OCI-LY1 (cell line): ENCODE measurements around the gene FAIM2.

ENCODE experiments used
- H2AFZ ChIP-seq: fragments of 200-600 bp; sonication (generic), shearing (Covaris generic); 2 replicates; pipeline ENCODE4 v1.6.0; 2014; ENCODE audit warnings: antibody characterized with exemption, mild to moderate bottlenecking, low read length
- H3F3A ChIP-seq: fragments of 200-600 bp; sonication (generic), shearing (Covaris generic); 2 replicates; pipeline ENCODE4 v1.6.0; 2014; ENCODE audit warnings: mild to moderate bottlenecking, antibody characterized with exemption, low read length, moderate library complexity; ENCODE audit not compliant: insufficient read depth
- H3K27ac ChIP-seq: fragments of 200-600 bp; sonication (generic); 2 replicates; pipeline ENCODE4 v1.5.1; 2014; ENCODE audit warnings: low read length, mixed run types, mild to moderate bottlenecking, low read depth; ENCODE audit not compliant: poor library complexity, severe bottlenecking
- H3K27me3 ChIP-seq: fragments of 200-600 bp; sonication (generic); 2 replicates; pipeline ENCODE4 v1.6.0; 2014; ENCODE audit warnings: antibody characterized with exemption, mild to moderate bottlenecking, low read length, moderate library complexity; ENCODE audit not compliant: insufficient read depth
- H3K36me3 ChIP-seq: fragments of 200-600 bp; sonication (generic); 2 replicates; pipeline ENCODE4 v1.6.1; 2014; ENCODE audit warnings: mild to moderate bottlenecking, antibody characterized with exemption, low read length, moderate library complexity, mixed read lengths; ENCODE audit not compliant: insufficient read depth
- H3K4me1 ChIP-seq: fragments of 200-600 bp; sonication (generic); 2 replicates; pipeline ENCODE4 v1.5.1; 2014; ENCODE audit warnings: mild to moderate bottlenecking, low read length, moderate library complexity; ENCODE audit not compliant: insufficient read depth, severe bottlenecking
- H3K4me2 ChIP-seq: fragments of 200-600 bp; sonication (generic), shearing (Covaris generic); 2 replicates; pipeline ENCODE4 v1.6.1; 2014; ENCODE audit warnings: low read length
- H3K4me3 ChIP-seq: fragments of 200-600 bp; sonication (generic); 2 replicates; pipeline ENCODE4 v1.5.1; 2014; ENCODE audit warnings: low read length, low read depth, mild to moderate bottlenecking, mixed read lengths; ENCODE audit not compliant: poor library complexity, severe bottlenecking
- H3K79me2 ChIP-seq: fragments of 200-600 bp; shearing (Covaris generic); 2 replicates; pipeline ENCODE4 v1.6.1; 2016; ENCODE audit warnings: mixed run types, low read length, mixed read lengths; ENCODE audit not compliant: insufficient read depth
- H3K9ac ChIP-seq: fragments of 200-600 bp; sonication (generic), shearing (Covaris generic); 2 replicates; pipeline ENCODE4 v1.6.1; 2014; ENCODE audit warnings: mild to moderate bottlenecking, low read length, mixed read lengths
- H3K9me2 ChIP-seq: fragments of 200-600 bp; sonication (generic), shearing (Covaris generic); 2 replicates; pipeline ENCODE4 v1.6.1; 2014; ENCODE audit warnings: low read depth, mild to moderate bottlenecking, low read length, mixed read lengths
- H3K9me3 ChIP-seq: fragments of 200-600 bp; shearing (Covaris generic); 2 replicates; pipeline ENCODE4 v1.6.1; 2014; ENCODE audit warnings: low read length, mixed read lengths
- H4K20me1 ChIP-seq: fragments of 200-600 bp; sonication (generic), shearing (Covaris generic); 2 replicates; pipeline ENCODE4 v1.6.0; 2016; ENCODE audit warnings: mild to moderate bottlenecking, low read length; ENCODE audit not compliant: insufficient read depth
- CTCF ChIP-seq: fragments of 200-600 bp; sonication (generic), shearing (Covaris generic); IDR thresholded peaks from 2 replicates; pipeline ENCODE4 v1.5.1; 2017; ENCODE audit warnings: mild to moderate bottlenecking, antibody characterized with exemption, low read length, moderate library complexity, mixed read lengths
- EZH2 ChIP-seq: fragments of 200-600 bp; sonication (generic), shearing (Covaris generic); IDR thresholded peaks from 2 replicates; pipeline ENCODE4 v1.8.0; 2017; ENCODE audit warnings: borderline replicate concordance, mixed run types, mild to moderate bottlenecking, antibody characterized with exemption, low read length, moderate library complexity, mixed read lengths

Gene FAIM2

GRCh38 chr12:49868449-49868848, 35.3 kb downstream of the FAIM2 start:
- no peaks in the 10 kb centered on the region for H3F3A ChIP-seq
- TF ChIP-seq EZH2 = no peak
- no peak for TF ChIP-seq CTCF
- no peak overlapping the region for H3K9ac ChIP-seq
- H3K4me3 ChIP-seq = no peak overlapping the region
- H2AFZ ChIP-seq = no peak overlapping the region
- H3K4me1 ChIP-seq = no peaks in the 10 kb centered on the region
- no peaks in the 10 kb centered on the region; the same call in 1 of the 2 replicates for H3K27me3 ChIP-seq
- H3K79me2 ChIP-seq = no peaks in the 10 kb centered on the region
- no peaks in the 10 kb centered on the region for H3K36me3 ChIP-seq
- H3K9me2 ChIP-seq = no peaks in the 10 kb centered on the region
- no peak overlapping the region for H3K4me2 ChIP-seq
- no peak overlapping the region for H3K27ac ChIP-seq
- no peaks in the 10 kb centered on the region for H3K9me3 ChIP-seq
- H4K20me1 ChIP-seq = no peaks in the 10 kb centered on the region

- H3K27me3 ChIP-seq = no peaks in the 10 kb centered on the region; the same call in 1 of the 2 replicates
- H3K9me2 ChIP-seq = no peaks in the 10 kb centered on the region
- no peak overlapping the region for H3K4me3 ChIP-seq
- no peak overlapping the region for H3K9ac ChIP-seq
- TF ChIP-seq EZH2 = no peak
- no peaks in the 10 kb centered on the region for H3K36me3 ChIP-seq
- H3F3A ChIP-seq = no peaks in the 10 kb centered on the region
- H3K9me3 ChIP-seq = no peaks in the 10 kb centered on the region
- H2AFZ ChIP-seq = no peak overlapping the region
- H3K4me2 ChIP-seq = no peak overlapping the region
- no peaks in the 10 kb centered on the region for H4K20me1 ChIP-seq
- no peaks in the 10 kb centered on the region for H3K79me2 ChIP-seq
- no peak overlapping the region for H3K27ac ChIP-seq
- no peaks in the 10 kb centered on the region for H3K4me1 ChIP-seq
These were observed 35.9 kb downstream of the FAIM2 start for GRCh38 chr12:49867570-49868341.

DNA sequence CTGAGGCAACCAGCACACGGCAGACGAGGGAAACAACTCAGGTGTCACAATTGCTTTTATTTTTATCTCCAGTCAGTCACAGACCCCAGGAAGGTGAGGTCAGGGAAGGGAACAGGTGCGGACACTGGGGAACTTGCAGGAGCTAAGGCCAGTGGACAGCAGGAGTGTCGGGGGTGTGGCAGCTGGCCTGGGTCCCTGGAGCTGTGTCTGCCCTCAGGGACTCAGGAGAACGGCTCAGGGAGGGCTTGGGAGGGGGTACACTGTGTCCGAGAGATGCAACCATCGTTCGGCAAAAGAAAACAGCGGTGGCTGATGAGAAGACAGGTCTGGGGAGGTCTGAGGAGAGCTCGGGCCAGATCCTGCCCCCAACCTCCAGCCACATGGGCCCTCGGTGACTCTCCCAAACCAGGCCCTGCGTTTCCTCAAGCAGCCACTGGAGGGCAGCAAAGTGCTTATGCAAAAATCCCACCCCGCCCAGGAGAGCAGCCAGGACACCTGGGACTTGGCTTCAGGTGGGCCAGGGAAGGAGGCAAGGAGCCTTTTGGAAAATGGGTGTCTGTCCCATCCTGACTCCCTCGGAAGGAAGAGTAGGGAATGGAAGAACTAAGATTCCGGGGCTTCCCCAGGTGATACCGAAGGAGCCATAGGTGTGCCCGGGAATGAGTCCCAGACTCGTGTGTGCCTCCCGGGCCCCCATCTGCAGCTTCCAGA, 36.7 kb downstream of the FAIM2 start:
- H3K9ac ChIP-seq = no peak overlapping the region
- no peaks in the 10 kb centered on the region; the same call in 1 of the 2 replicates for H3K27me3 ChIP-seq
- H3K27ac ChIP-seq = no peak overlapping the region
- H3K4me2 ChIP-seq = no peak overlapping the region
- no peak overlapping the region for H2AFZ ChIP-seq
- no peaks in the 10 kb centered on the region for H3F3A ChIP-seq
- H3K79me2 ChIP-seq = no peaks in the 10 kb centered on the region
- no peaks in the 10 kb centered on the region for H3K9me2 ChIP-seq
- H3K4me1 ChIP-seq = no peaks in the 10 kb centered on the region
- no peak overlapping the region for H3K4me3 ChIP-seq
- no peaks in the 10 kb centered on the region for H3K36me3 ChIP-seq
- H3K9me3 ChIP-seq = no peaks in the 10 kb centered on the region
- no peaks in the 10 kb centered on the region for H4K20me1 ChIP-seq
- TF ChIP-seq CTCF = peak; percentile 92
- TF ChIP-seq EZH2 = no peak
